ENCODE results near the gene CRLF2. TPM values are rescaled to one million over a fixed set of nuclear protein-coding genes. Genes with fewer than 3 reads are reported as not detected.
"Not testable (repeated sequence)": the region's sequence is repeated elsewhere in the genome, so short reads cannot be mapped to it uniquely, and the experiment has no call there.

CRLF2 gene
- total RNA-seq, 1 experiment from 2014 or later, result 0.34 TPM

GRCh38 chrX:1172496-1172895 is 40.0 kb downstream of the CRLF2 start:
- TF ChIP-seq SRF (IDR thresholded peaks at IDR 0.05; ENCODE audit: low read depth), result no peak
- TF ChIP-seq SP1 (IDR thresholded peaks at IDR 0.05; ENCODE audit: low read depth), result no peak
- TF ChIP-seq, protein P1, sequence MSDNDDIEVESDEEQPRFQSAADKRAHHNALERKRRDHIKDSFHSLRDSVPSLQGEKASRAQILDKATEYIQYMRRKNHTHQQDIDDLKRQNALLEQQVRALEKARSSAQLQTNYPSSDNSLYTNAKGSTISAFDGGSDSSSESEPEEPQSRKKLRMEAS (IDR thresholded peaks at IDR 0.05), result no peak
- TF ChIP-seq EZH2 (IDR thresholded peaks at IDR 0.05), result no peak
- no peak for TF ChIP-seq REST (IDR thresholded peaks at IDR 0.05; ENCODE audit: low read depth)
- no peak for TF ChIP-seq EZH2phosphoT487 (IDR thresholded peaks at IDR 0.05; ENCODE audit: borderline replicate concordance)
- intact Hi-C loops (cut with micrococcal nuclease), result no loop called here
- Histone ChIP-seq H3K9ac (ENCODE audit: low read length) (no peak overlapping the region), H3K9me2 (ENCODE audit: insufficient read depth) (no peaks in the 10 kb centered on the region), H2AFZ (ENCODE audit: low read depth, low read length, poor library complexity, severe bottlenecking) (no peak overlapping the region), H3K36me3 (ENCODE audit: control insufficient read depth in 1 of 2, insufficient read depth in 2 of 2, low read length in 2 of 2) (no peaks in the 10 kb centered on the region), H3K27me3 (ENCODE audit: insufficient read depth, low read length) (no peaks in the 10 kb centered on the region), H3K9me3 (ENCODE audit: control insufficient read depth in 1 of 2, insufficient read depth in 1 of 2, low read depth in 1 of 2, low read length in 2 of 2) (no peaks in the 10 kb centered on the region), H3K79me2 (ENCODE audit: insufficient read depth, low read length) (no peaks in the 10 kb centered on the region), H3K4me3 (replicated peaks in 1 of 2; ENCODE audit: low read depth in 1 of 2, low read length in 2 of 2) (no peak overlapping the region), H3K4me1 (ENCODE audit: control insufficient read depth in 1 of 2, insufficient read depth in 2 of 2, low read length in 2 of 2) (no peaks in the 10 kb centered on the region), H3K27ac (ENCODE audit: low read depth, low read length) (no peak overlapping the region), H3K4me2 (ENCODE audit: low read length) (no peak overlapping the region), H4K20me1 (ENCODE audit: insufficient read depth) (no peaks in the 10 kb centered on the region)
- CTCF ChIA-PET, result no interaction called here
- DNase-seq (ENCODE audit: low read depth, low spot score), result no peak
- BruUV-seq (replicated peaks), result no TSS peak
- POLR2A ChIA-PET, result no interaction called here
- RAD21 ChIA-PET (ENCODE audit: low non-redundant PET in 1 of 2, low total read pairs in 2 of 2, uncharacterized antibody in 2 of 2, unreplicated experiment in 2 of 2), result no interaction called here
- ATAC-seq, result no peak

DNA sequence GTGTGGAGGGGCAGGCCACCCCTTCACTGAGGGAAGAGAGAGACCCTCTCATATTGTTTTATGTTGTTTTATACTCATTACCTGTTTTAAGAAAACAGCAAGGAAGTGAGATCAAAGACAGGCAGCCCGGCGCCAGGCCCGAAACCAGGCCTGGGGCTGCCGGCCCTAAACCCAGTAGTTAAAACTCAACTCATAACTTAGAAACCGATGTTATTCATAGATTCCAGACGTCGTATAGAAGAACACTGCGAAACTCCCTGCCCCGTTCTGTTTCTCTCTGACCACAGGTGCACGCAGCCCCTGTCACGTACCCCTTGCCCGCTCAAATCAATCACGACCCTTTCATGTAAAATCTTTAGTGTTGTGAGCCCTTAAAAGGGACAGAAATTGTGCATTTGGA is 40.5 kb downstream of the CRLF2 start:
- intact Hi-C loops (cut with micrococcal nuclease); H3K79me2 ChIP-seq (ENCODE audit: insufficient read depth, low read length); H3K27me3 ChIP-seq (ENCODE audit: insufficient read depth, low read length); H3K4me3 ChIP-seq (replicated peaks in 1 of 2; ENCODE audit: low read depth in 1 of 2, low read length in 2 of 2); H4K20me1 ChIP-seq (ENCODE audit: insufficient read depth); H3K36me3 ChIP-seq (ENCODE audit: control insufficient read depth in 1 of 2, insufficient read depth in 2 of 2, low read length in 2 of 2); H3K9me2 ChIP-seq (ENCODE audit: insufficient read depth); CTCF ChIA-PET; H2AFZ ChIP-seq (ENCODE audit: low read depth, low read length, poor library complexity, severe bottlenecking); H3K9me3 ChIP-seq (ENCODE audit: control insufficient read depth in 1 of 2, insufficient read depth in 1 of 2, low read depth in 1 of 2, low read length in 2 of 2); H3K4me1 ChIP-seq (ENCODE audit: control insufficient read depth in 1 of 2, insufficient read depth in 2 of 2, low read length in 2 of 2); BruUV-seq (replicated peaks); DNase-seq (ENCODE audit: low read depth, low spot score); POLR2A ChIA-PET; ATAC-seq; H3K4me2 ChIP-seq (ENCODE audit: low read length); H3K27ac ChIP-seq (ENCODE audit: low read depth, low read length); H3K9ac ChIP-seq (ENCODE audit: low read length); RAD21 ChIA-PET (ENCODE audit: low non-redundant PET in 1 of 2, low total read pairs in 2 of 2, uncharacterized antibody in 2 of 2, unreplicated experiment in 2 of 2): not testable (repeated sequence)
